ENCODE data around the gene FBXO47.
"Not testable (repeated sequence)": the region's sequence is repeated elsewhere in the genome, so short reads cannot be mapped to it uniquely, and the experiment has no call there.

Gene FBXO47

GRCh38 chr17:38980490-38981217 lies 13.5 kb upstream of the FBXO47 start:
- no peak for DNase-seq (ENCODE audit: low read depth)

GRCh38 chr17:38978180-38978579 lies 11.0 kb upstream of the FBXO47 start:
- DNase-seq (ENCODE audit: low read depth) = no peak

- not testable (repeated sequence) for DNase-seq (ENCODE audit: low read depth)
These were observed 9.0 kb upstream of the FBXO47 start for GRCh38 chr17:38976187-38976551.

- no peak for DNase-seq (ENCODE audit: low read depth)
These were observed 3.6 kb upstream of the FBXO47 start for GRCh38 chr17:38970804-38971203.

GRCh38 chr17:38970128-38970527 lies 2.9 kb upstream of the FBXO47 start:
- DNase-seq (ENCODE audit: low read depth) = no peak

GRCh38 chr17:38969281-38969680 lies 2.1 kb upstream of the FBXO47 start:
- DNase-seq (ENCODE audit: low read depth) = no peak

GRCh38 chr17:38961413-38961812 lies 5.8 kb downstream of the FBXO47 start:
- no peak for DNase-seq (ENCODE audit: low read depth)

- no peak for DNase-seq (ENCODE audit: low read depth)
These were observed 6.8 kb downstream of the FBXO47 start for GRCh38 chr17:38960402-38960801.

GRCh38 chr17:38959508-38959907 lies 7.7 kb downstream of the FBXO47 start:
- no peak for DNase-seq (ENCODE audit: low read depth)

GRCh38 chr17:38958756-38959155 lies 8.4 kb downstream of the FBXO47 start:
- DNase-seq (ENCODE audit: low read depth) = no peak

GRCh38 chr17:38958326-38958725 lies 8.9 kb downstream of the FBXO47 start:
- no peak for DNase-seq (ENCODE audit: low read depth)

GRCh38 chr17:38953800-38954199 lies 13.4 kb downstream of the FBXO47 start:
- DNase-seq (ENCODE audit: low read depth) = not testable (repeated sequence)

GRCh38 chr17:38947189-38947588 lies 20.0 kb downstream of the FBXO47 start:
- DNase-seq (ENCODE audit: low read depth) = no peak

GRCh38 chr17:38943607-38944006 lies 23.6 kb downstream of the FBXO47 start:
- no peak for DNase-seq (ENCODE audit: low read depth)

GRCh38 chr17:38942696-38943334 lies 24.4 kb downstream of the FBXO47 start:
- no peak for DNase-seq (ENCODE audit: low read depth)

GRCh38 chr17:38940404-38940803 lies 26.8 kb downstream of the FBXO47 start:
- no peak for DNase-seq (ENCODE audit: low read depth)

- no peak for DNase-seq (ENCODE audit: low read depth)
These were observed 27.2 kb downstream of the FBXO47 start for GRCh38 chr17:38939987-38940386.

GRCh38 chr17:38933962-38934361 lies 33.2 kb downstream of the FBXO47 start:
- DNase-seq (ENCODE audit: low read depth) = not testable (repeated sequence)

GRCh38 chr17:38930782-38931181 lies 36.4 kb downstream of the FBXO47 start:
- not testable (repeated sequence) for DNase-seq (ENCODE audit: low read depth)

- DNase-seq (ENCODE audit: low read depth) = no peak
These were observed 40.7 kb downstream of the FBXO47 start for GRCh38 chr17:38926293-38927070.

GRCh38 chr17:38925263-38925995 lies 41.8 kb downstream of the FBXO47 start, which contains the start of gene LASP1NB:
Gene LASP1NB (plus strand): TSS chr17:38925614.
- peak; percentile 10 for DNase-seq (ENCODE audit: low read depth)

Data from stimulated activated CD8-positive, alpha-beta memory T cell treated with anti-CD3 and anti-CD28 coated beads, Interleukin-15, amount 100 ng/mL, for 1 hour (primary cell).